Activated naive CD8-positive, alpha-beta T cell treated with anti-CD3 and anti-CD28 coated beads, Interleukin-2, amount 50 U/mL, for 16 hours (primary cell): ENCODE measurements around the gene IDUA.

ENCODE experiments used
- DNase-seq: peaks from one replicate; pipeline ENCODE4 v3.0.0-alpha.2; 2020; ENCODE audit warnings: low read depth, low spot score

IDUA gene

DNA sequence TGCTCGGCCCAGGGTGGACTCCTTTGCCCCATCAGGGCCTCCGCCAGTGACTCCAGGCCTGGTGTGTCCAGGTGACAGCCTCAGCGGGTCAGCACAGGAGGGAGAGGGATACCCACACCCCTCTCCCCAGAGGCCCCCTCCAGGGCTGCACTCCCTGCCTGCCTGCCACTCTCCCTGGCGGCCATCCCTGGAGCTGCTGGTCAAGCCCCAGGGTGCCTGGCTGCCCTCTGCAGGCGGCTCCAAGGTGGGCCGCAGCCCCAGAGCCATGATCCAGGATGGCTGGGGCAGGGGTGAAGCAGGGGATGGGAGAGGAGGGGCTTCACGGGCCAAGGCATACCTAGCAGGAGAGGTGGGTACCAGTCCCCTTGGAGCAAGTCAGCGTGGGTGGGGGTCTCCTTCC, 28.3 kb downstream of the IDUA start:
- no peak for DNase-seq

DNA sequence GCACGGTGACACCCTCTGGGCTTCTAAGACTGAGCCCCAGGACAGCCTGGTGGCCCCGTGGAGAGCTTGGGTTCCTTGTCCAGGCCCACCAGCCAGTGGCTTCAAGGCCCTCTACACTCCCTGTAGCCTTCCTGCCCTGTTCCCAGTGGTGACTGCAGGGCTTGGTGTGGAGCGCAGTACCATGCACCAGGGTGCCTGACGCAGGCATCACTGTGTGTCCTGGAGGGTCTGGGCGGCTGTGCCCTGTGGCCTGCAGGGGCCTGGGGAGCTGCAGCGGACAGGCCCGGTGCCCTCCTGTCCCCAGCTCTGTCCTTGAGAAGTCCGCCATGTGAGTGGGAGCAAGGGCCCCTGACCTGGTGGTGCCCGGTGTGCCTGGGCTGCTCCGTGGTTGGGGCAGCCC, 28.9 kb downstream of the IDUA start:
- DNase-seq: no peak

DNA sequence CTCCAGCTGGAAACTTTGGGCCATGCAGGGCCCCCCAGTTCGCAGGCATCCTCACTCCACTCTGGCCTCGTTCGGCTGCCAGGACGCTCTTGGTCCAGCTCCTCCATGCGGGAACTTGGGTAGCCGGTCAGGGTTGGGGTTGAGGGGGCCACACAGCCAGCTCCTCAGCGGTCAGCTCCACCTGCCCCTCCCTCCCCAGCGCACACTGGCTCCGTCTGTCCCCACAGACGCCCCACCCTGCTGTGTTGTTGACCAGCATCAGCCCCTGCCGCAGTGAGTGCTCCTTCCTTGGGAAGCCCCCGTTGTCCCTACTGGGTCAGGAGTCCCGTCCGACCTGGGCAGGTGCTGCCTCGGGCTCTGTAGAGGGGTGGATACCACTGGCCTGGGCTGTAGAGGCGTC, 30.4 kb downstream of the IDUA start:
- no peak for DNase-seq

DNA sequence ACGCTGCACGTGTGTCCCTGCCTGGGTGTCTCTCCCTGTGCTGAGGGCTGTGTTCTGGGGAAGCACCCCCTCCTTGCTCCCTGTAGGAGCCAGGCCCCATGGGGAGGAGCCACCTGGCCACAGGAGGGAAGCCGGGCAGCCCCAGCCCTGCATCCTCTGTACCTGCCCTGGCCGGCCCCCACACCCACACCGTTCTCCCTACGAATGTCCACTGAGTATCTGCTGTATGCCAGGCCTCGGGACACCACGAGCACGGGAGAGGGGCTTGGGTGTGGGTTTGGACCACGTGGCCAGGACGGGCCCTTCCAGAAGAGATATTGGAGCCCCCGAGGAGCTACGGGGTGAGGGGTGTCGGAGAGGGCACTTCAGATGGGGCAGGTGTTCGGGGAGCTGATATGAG, 30.9 kb downstream of the IDUA start:
- no peak for DNase-seq

DNA sequence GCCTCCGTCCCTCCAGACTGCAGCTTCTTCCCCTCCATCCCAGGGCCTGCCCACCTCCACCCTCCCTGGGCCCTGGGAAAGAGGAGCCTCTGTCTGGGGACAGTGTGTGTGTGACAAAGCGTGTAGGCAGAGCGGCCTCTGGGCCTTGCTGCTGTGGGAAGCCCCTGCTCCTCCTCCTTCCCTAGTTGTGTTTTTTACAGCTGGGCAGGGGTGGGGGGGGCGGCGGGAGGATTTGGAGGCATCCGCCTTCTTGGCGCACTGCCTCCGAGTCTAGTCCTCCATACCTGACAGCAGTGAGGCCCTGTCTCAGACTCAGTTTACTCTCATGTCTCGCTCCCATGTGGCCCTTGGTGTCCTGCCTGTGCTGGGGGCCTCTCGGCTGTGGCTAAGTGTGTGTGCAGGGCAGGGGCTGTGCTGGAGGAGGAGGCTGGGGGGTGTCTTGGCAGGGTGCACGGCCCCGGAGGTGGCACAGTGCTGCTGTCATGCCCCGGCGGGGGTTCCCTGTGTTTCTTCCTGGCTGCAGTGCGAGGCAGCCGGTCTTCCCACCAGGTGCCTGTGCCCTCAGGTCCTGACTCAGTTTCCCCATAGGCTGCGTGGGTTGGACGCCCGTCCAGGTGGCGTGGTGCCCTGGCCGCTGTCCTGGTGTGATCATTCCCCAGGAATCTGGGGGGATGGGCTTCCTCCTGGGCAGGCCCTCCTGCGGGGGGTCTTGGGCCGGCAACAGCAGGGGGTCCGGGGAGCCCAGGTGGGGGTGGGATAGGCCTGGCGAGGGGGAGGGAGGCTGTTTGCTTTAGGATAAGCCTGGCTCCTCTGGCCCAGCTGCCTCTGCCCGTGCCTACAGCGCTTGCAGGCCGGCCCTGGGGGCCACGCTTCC, 31.5 kb downstream of the IDUA start:
- no peak for DNase-seq

DNA sequence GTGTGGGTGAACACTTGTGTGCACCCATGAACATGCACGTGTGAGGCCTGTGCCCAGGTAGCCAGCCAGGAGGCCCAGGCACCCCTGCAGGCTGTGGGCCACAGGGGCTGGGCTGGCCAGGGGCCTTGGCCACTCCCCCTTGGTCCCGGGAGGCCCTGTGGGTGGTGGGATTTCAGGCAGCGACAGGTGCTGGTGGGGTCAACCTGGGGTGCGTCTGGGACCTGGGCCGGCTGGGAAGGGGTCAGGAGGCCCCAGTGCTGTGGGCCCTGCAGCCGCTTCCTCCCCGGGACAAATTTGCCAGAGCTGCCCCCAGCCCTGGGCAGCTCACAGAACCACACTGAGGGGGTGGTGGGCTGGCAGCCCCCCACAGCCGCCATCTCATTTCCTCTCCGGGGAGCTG, 32.5 kb downstream of the IDUA start:
- DNase-seq: no peak

DNA sequence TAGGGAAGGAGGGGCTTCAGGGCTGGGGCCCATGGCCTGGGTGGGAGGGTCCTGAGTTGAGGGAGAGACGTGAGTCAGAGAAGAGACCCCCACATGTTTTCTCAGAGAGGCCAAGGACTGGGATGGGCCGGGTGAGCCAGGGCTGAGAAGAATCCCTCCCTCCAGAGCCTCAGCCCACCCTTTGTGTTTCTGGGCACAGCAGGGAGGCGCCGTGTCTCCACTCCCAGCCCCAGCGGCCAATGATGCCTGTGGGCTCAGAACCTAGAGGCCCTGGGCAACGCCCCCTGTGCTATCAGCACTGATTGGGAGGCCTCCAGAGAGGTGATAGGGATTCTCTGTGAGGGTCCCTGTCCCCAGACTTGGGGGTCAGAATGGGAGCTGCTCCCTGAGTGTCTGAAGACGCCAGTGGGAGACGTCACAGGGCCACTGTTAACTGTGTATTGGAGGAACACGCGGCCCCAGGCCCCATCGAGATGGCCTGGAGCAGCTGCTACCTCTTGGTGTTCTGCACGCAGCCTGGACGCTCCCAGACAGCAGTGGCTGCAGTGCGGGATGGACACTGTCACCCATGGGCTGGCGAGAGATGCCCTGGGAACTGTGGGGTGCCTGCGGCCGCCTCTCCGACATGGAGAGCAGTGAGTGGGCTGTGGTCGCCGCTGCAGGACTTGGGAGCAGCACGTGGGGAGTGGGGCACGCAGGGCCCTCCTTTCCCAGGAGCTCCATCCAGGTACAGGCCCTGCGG, 33.1 kb downstream of the IDUA start:
- DNase-seq: no peak

DNA sequence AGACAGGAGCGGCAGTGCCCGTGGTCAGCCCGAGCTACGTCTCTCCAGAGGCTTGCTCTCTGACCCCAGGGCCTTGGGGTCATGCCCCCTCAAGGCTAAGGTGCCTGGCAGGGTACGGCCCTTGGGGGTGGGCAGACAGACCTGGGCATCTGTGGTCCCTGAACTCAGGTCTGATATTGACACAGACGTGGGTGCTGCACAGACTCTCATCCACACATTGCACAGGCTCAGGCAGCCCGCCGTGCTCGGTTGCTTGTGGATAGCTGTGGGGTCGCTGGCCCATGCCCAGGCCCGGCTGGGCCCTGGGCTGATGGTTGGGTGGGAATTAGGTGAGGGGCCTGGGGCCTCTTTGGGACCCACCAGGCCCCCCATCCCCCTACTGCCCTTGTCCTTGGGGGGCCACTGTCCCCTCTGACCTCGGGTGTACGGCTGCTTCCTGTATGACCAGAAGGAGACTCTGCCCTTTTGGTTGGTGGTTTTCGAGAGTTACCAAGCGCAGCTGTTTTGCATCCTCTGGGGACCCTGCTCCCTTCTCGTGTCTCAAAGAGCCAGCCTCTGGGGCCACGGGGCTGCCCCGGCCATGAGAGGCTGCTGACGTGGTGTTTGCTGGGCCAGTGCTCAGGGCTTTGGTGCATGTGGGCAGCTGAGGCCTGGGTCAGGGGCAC, 34.7 kb downstream of the IDUA start:
- no peak for DNase-seq

DNA sequence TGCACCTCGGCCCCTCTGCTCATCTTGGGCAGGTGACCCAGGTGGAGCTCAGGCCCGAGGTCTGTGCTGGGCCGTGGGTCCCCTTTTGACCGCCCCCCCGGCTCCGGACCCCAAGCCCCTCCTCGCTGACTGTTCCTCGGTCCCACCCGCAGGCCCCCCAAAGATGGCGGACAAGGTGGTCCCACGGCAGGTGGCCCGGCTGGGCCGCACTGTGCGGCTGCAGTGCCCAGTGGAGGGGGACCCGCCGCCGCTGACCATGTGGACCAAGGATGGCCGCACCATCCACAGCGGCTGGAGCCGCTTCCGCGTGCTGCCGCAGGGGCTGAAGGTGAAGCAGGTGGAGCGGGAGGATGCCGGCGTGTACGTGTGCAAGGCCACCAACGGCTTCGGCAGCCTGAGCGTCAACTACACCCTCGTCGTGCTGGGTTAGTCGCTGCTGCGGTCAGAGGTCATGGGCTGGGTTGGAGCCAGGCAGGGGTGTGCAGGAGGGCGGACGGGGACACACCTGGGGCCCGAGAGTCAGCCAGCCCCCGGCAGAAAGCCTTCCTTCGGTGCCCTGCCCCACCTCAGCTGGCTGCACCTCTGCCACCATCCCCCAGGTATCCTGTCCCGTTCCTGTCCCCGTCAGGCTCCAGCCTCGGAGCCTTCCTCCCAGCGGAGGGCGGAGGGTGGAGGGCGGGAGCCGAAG, 35.4 kb downstream of the IDUA start:
- DNase-seq: no peak

DNA sequence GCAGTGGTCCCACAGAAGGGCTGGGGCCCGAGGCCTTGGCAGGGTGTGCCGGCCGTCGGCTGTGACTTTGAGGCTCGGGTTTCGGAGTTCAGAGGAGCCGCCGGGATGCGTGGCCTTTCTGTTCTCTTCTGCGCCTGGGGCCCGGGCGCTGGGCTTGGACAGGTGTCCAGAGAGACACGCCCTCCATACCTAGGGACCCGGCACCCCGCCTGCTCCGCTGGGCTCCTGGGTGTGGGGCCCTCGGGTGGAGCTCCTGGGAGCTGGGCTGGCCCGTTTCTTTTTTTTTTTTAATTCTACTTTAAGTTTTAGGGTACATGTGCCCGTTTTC, 35.9 kb downstream of the IDUA start:
- no peak for DNase-seq

DNA sequence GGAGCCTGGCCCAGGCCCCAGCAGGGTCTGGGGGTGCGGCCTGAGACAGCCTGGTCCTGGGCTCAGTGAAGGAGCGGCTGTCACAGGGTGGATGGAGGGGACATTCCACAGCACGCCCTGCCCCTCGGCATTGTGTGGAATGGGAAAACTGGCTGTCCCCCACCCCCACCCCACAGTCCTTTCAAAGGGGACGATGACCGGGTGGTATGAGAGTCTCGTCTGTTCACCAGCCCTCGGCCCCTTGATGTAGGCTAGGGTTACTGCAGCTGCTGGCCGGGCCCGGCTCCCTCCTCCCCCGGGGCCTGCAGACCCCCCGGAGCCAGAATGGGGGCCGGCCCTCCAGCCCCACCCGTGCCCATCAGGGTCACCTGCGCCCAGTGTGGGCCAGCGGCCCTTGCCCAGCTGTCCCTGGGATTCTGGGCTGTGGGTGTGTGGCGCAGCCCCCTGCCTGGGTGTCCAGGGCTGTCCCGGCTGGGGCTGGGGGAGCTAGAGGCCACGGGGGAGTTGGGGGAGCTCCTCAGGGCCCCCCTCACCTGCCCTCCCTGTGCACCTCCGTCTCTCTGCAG, 36.3 kb downstream of the IDUA start:
- DNase-seq: no peak

DNA sequence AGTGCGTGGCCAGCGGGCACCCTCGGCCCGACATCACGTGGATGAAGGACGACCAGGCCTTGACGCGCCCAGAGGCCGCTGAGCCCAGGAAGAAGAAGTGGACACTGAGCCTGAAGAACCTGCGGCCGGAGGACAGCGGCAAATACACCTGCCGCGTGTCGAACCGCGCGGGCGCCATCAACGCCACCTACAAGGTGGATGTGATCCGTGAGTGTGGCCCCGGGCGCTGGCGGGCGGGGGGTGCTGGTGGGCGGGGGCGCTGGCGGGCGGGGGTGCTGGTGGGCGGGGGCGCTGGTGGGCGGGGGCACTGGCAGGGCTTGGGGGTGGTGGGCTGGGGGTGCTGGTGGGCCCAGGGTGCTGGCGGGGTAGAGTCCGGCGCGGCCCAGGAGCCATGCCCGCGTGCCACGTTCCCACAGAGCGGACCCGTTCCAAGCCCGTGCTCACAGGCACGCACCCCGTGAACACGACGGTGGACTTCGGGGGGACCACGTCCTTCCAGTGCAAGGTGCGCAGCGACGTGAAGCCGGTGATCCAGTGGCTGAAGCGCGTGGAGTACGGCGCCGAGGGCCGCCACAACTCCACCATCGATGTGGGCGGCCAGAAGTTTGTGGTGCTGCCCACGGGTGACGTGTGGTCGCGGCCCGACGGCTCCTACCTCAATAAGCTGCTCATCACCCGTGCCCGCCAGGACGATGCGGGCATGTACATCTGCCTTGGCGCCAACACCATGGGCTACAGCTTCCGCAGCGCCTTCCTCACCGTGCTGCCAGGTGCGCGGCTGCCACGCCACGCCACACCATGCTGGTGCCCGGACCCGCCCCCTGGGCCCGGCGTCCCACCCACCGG, 37.3 kb downstream of the IDUA start:
- no peak for DNase-seq

DNA sequence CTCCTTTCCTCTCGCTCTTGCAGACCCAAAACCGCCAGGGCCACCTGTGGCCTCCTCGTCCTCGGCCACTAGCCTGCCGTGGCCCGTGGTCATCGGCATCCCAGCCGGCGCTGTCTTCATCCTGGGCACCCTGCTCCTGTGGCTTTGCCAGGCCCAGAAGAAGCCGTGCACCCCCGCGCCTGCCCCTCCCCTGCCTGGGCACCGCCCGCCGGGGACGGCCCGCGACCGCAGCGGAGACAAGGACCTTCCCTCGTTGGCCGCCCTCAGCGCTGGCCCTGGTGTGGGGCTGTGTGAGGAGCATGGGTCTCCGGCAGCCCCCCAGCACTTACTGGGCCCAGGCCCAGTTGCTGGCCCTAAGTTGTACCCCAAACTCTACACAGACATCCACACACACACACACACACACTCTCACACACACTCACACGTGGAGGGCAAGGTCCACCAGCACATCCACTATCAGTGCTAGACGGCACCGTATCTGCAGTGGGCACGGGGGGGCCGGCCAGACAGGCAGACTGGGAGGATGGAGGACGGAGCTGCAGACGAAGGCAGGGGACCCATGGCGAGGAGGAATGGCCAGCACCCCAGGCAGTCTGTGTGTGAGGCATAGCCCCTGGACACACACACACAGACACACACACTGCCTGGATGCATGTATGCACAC, 38.2 kb downstream of the IDUA start:
- no peak for DNase-seq

DNA sequence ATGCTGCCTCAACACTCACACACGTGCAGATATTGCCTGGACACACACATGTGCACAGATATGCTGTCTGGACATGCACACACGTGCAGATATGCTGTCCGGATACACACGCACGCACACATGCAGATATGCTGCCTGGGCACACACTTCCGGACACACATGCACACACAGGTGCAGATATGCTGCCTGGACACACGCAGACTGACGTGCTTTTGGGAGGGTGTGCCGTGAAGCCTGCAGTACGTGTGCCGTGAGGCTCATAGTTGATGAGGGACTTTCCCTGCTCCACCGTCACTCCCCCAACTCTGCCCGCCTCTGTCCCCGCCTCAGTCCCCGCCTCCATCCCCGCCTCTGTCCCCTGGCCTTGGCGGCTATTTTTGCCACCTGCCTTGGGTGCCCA, 39.3 kb downstream of the IDUA start:
- DNase-seq: no peak

DNA sequence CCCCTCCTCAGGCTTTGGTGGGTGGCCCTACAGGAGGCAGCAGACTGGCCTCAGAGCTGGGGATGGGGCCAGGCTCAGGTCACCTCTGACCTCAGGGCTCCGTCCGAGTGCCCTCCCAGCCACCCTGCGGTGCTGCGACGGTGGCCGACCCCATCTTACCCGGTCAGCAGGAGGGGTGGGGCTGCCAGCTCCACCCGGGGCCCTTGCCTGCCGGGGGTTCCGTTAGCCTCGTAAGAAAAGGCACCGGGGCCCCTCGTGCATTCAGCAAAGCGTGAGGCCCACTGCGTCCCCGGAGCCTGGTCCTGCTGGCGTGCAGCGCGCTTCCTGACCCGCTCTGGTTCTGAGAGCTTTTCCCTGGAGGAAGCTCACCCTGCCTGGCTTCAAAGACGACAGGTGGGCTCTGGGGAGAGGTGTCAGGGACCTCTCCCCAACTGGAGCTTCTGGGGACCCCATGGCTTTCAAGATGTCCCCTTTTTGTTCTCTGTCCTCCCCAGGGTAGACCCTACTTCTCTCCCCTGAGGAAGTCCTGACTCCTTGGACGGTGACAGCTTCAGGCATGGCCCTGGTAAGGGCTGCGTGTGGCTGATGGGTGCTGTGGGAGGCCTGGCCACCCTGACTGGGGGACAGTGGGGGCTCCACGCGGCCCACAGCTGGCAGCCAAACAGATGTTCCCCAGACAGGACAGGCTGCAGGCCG, 40.5 kb downstream of the IDUA start:
- no peak for DNase-seq

DNA sequence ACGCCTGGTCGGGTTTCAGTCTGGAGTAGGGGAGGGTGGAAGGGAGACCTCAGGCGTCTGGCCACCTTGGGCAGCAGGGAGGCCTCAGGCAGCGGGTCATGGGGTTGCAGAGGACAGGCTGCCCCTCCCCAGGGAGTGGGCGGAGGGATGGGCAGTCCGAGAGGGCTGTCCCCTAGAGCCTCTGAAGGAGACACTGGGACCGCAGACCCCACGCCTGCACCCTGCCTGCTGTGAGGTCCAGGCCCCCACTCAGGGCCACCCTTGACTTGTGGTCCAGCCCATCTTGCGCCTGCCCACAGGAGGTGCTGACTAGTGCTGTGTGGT, 41.0 kb downstream of the IDUA start:
- DNase-seq: no peak

DNA sequence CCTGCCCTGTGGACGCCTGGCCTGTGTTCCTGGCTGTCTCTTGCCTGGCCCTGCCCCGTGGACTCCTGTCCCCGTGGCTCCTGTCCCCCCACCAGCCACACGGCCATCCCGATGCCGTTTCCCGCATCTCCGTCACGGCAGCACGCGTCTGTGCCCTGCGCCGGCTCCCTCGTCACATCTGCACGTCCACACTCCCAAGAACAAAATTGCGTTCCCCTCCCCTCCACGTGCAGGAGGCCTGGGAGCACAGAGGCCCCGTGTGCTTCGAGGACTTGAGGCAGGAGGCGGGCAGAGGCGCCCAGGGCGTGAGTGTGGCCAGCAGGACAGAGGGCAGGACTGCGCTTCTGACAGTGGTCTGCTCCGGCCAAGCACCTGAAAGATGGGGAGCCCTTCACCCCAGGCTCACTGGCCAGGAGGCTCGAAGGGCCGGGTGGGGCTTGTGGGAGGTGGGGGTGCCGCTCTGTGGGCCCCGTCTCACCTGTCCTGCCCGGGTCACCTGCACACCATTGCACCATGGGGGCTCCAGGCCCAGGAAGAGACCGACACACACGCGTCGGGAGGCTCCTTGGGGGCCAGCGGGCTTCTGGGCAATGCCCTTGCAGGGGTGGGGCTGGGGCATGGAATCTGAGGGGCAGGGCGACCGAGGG, 41.9 kb downstream of the IDUA start:
- DNase-seq: no peak

DNA sequence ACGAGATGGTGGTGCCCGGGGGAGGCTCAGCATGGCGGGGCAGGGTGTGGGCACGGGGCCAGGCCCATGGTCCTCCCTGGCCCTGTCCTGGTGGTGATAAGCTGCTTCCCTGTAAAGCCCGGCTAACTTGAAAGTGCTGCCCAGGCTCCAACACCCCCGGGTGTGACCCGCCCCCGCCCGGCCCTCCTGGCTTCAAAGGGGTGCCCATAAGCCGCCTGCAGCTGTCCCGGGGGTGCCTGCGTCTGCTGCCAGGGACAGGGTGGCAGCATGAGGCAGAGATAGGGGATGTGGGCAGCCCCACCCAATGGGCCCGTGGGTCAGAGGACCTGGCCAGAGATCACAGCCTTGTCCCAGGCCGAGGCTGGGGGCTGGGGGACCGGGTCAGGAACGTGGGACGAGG, 42.7 kb downstream of the IDUA start:
- DNase-seq: no peak

DNA sequence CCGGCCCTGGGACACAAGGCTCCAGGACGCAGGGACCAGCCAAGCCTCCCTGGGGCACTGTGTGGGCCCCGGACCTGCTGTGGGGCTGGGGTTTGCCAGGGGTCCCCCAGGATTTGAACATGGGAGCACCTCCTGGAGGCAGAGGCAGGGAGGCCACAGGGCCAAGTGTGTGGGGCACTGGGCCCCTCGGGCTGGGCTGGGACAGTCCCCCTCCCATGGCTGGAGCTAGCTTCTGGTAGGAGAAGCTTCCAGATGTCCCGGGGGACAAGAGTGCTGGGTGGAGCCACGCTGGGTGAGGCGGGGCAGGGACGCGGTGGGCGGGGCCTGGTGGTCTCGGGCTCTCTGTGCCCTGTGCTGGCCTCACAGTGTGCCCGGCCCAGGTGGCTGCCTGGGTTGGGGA, 43.2 kb downstream of the IDUA start:
- DNase-seq: no peak
